Endothelial cell of umbilical vein (primary cell): ENCODE data around the gene CRELD2. TPM values are rescaled to one million over a fixed set of nuclear protein-coding genes. Genes with fewer than 3 reads are reported as not detected.

Source experiments
- BruUV-seq: library from RNA; stranded (reverse); fragments of 400-500 nt; replicated peaks from 2 replicates; lab custom pipeline; 2021; lab: Mats Ljungman, UMichigan
- CTCF ChIA-PET: fragments of 300-600, 350-600 bp; sonication (Branson Sonifier 250); formaldehyde crosslinking; loops from one replicate; lab custom pipeline; 2021; ENCODE audit warnings: antibody characterized with exemption, inconsistent platforms; lab: Charles Lee
- POLR2A ChIA-PET: fragments of 300-600, 350-600 bp; sonication (Branson Sonifier 250); formaldehyde crosslinking; loops from one replicate; lab custom pipeline; 2021; ENCODE audit warnings: antibody characterized with exemption, inconsistent platforms; lab: Charles Lee
- DNase-seq: peaks from one replicate; pipeline ENCODE4 v3.0.0-alpha.2; 2011; ENCODE audit warnings: low read depth, low spot score
- FAIRE-seq: peaks from 2 replicates; lab custom pipeline; 2011; peaks lifted over from hg19 to GRCh38; lab: Jason Lieb, UNC
- H2AFZ ChIP-seq: 2 replicates; pipeline ENCODE4 v1.6.0; 2012; ENCODE audit warnings: low read depth, low read length, control low read depth, inconsistent platforms
- H3K27ac ChIP-seq: 2 replicates; pipeline ENCODE4 v1.5.1; 2011; ENCODE audit warnings: low read depth, mild to moderate bottlenecking, control low read depth, low read length, moderate library complexity; ENCODE audit not compliant: insufficient read depth
- H3K27me3 ChIP-seq, 2 experiments: 2 replicates each; pipeline versions ENCODE4 v1.6.0 to v1.6.1; 2011; ENCODE audit warnings: low read length in 2 of 2, mixed read lengths in 1 of 2; ENCODE audit not compliant: control insufficient read depth in 2 of 2, insufficient read depth in 2 of 2
- H3K36me3 ChIP-seq, 2 experiments: 2 replicates in 1 of 2; 3 replicates in 1 of 2; pipeline ENCODE4 v1.5.1; 2011; ENCODE audit warnings: low read length in 2 of 2, mild to moderate bottlenecking in 1 of 2, moderate library complexity in 1 of 2; ENCODE audit not compliant: control insufficient read depth in 2 of 2, insufficient read depth in 2 of 2; ENCODE audit errors: extremely low read depth in 1 of 2
- H3K4me1 ChIP-seq: 3 replicates; pipeline ENCODE4 v1.5.1; 2011; ENCODE audit warnings: mild to moderate bottlenecking, low read length; ENCODE audit not compliant: control insufficient read depth, insufficient read depth; ENCODE audit errors: extremely low read depth
- H3K4me2 ChIP-seq: 2 replicates; pipeline ENCODE4 v1.6.1; 2011; ENCODE audit warnings: low read length, control low read depth, mixed read lengths; ENCODE audit not compliant: insufficient read depth
- H3K4me3 ChIP-seq, 3 experiments: fragments of 200-600 bp in 1 of 3; sonication (generic), shearing (Covaris generic) in 1 of 3; replicated peaks in 1 of 3; 2 replicates each; pipeline ENCODE4 v1.5.1; 2011 to 2016; ENCODE audit warnings: control low read depth in 3 of 3, low read length in 3 of 3, mild to moderate bottlenecking in 2 of 3, inconsistent platforms in 1 of 3, low read depth in 1 of 3, moderate library complexity in 1 of 3; ENCODE audit not compliant: insufficient read depth in 1 of 3
- H3K79me2 ChIP-seq: 2 replicates; pipeline ENCODE4 v1.6.0; 2012; ENCODE audit warnings: low read length, inconsistent platforms; ENCODE audit not compliant: control insufficient read depth, insufficient read depth
- H3K9ac ChIP-seq: replicated peaks from 2 replicates; pipeline ENCODE3; 2011; ENCODE audit warnings: low read length, control low read depth; ENCODE audit not compliant: insufficient read depth; ENCODE audit errors: extremely low read depth
- H3K9me1 ChIP-seq: replicated peaks from 3 replicates; pipeline ENCODE4 v1.6.0; 2011; ENCODE audit warnings: mild to moderate bottlenecking, low read length; ENCODE audit not compliant: control insufficient read depth, insufficient read depth; ENCODE audit errors: extremely low read depth
- H3K9me3 ChIP-seq: replicated peaks from 2 replicates; pipeline ENCODE4 v1.5.1; 2012; ENCODE audit warnings: low read length, inconsistent platforms; ENCODE audit not compliant: control insufficient read depth, insufficient read depth
- H4K20me1 ChIP-seq: replicated peaks from 2 replicates; pipeline ENCODE3; 2011; ENCODE audit warnings: mild to moderate bottlenecking, low read length; ENCODE audit not compliant: control insufficient read depth, insufficient read depth; ENCODE audit errors: extremely low read depth
- CTCF ChIP-seq, 2 donors: IDR thresholded peaks; 1 replicate in 1 of 2; 2 replicates in 1 of 2; pipeline ENCODE4 v1.5.1; 2011; ENCODE audit warnings: low read length in 2 of 2, mild to moderate bottlenecking in 2 of 2, moderate library complexity in 2 of 2, control low read depth in 1 of 2, inconsistent platforms in 1 of 2, low read depth in 1 of 2; ENCODE audit not compliant: insufficient read depth in 1 of 2; ENCODE audit errors: extremely low read depth in 1 of 2
- GATA2 ChIP-seq: IDR thresholded peaks from 2 replicates; pipeline ENCODE4 v1.7.0; 2011; ENCODE audit warnings: low read depth, mild to moderate bottlenecking, moderate library complexity, mixed read lengths, low read length; ENCODE audit not compliant: insufficient read length, insufficient read depth
- dilution Hi-C: fragments of 300-500 bp; cut with MboI; formaldehyde crosslinking; loops from one replicate; pipeline ENCODE4 v1.15.0; 2019; ENCODE audit warnings: low sequenced_read_pairs; ENCODE audit not compliant: extremely low pct_ligation_motif_present
- intact Hi-C: fragments of 100-400 bp; cut with micrococcal nuclease; formaldehyde crosslinking; loops from one replicate; pipeline ENCODE4 v1.10.0; 2022
- polyA plus RNA-seq, 4 experiments: library from polyadenylated mRNA; depleted of rRNA in 3 of 4; stranded (reverse) in 3 of 4; unstranded in 1 of 4; fragments of >200 nt; gene quantifications; 2 replicates each; pipeline versions ENCODE4 v1.2.1 to v1.2.3, GENCODE V29; 2011 to 2012; ENCODE audit warnings: missing spikeins in 1 of 4
- total RNA-seq: library from RNA; stranded (reverse); gene quantifications from 2 replicates; pipeline ENCODE4 v1.2.3, GENCODE V29; 2021

Gene CRELD2
- total and polyA plus RNA-seq, 2 donors (not counting 3 experiments of a cell fraction or from before 2014, with no cell fraction given), result 71.0 to 86.3 TPM

DNA sequence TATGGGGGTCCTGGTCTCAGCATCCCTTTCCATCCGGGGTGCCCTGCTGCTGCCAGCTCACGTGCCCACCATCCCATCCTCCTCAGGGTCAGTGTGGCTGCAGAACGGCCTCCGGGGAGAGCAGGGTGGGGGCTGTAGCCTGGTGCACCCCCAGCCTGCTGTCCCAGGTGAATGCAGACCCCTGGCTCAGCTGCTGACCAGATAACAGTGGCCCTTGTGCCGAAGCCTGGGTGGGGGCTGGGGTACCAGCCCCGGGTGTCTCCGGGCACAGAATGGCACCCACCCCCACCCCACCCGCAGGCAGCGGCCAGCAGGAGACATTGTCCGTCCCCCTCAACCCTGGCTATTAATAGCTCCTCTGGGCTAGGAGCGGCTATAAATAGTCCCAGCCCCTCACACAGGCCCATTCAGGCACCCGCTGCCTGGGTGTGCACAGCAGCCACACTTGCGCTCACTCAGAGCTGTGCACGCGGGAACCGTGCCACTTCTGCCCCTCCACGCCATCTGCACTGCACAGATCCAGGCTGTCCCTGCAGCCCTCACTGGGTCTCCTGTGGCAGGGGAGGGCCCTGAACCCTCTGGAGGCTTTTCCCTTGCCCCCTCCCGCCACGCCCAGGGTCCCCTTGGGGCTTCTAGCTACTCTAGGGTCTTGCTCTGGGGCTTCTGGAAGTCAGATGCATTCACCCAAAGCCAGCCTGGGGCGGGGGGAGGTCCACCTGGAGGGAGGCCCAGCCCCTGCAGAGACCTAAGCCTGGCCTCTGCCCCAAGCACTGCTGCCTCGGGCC lies 18.7 kb downstream of the CRELD2 start:
- no peaks in the 10 kb centered on the region for H3K79me2 ChIP-seq
- FAIRE-seq, result peak; percentile 62
- no peak overlapping the region for H3K4me2 ChIP-seq
- H3K4me1 ChIP-seq, result peaks cover 50% of the 10 kb centered on the region
- no peaks in the 10 kb centered on the region for H3K27me3 ChIP-seq
- TF ChIP-seq CTCF (IDR thresholded peaks at IDR 0.05; ENCODE audit: extremely low read depth in 1 of 2, insufficient read depth in 1 of 2, low read depth in 1 of 2, low read length in 2 of 2) (no peak), GATA2 (no peak)
- H3K4me3 ChIP-seq, result no peak overlapping the region
- H3K9ac ChIP-seq, result peak overlapping the region; percentile 71
- dilution Hi-C loops (no loop called here), intact Hi-C loops (loop anchor here (1.0 kb wide), 1 partner anchor 23 kb away; the partner anchor contains the start of gene PIM3)
- no peaks in the 10 kb centered on the region for H3K9me1 ChIP-seq
- POLR2A ChIA-PET, result interaction anchor here (0.6 to 1.8 kb wide), 6 partner anchors 13 to 30 kb away, joined by 3 to 14 read pairs (median 4); partner anchors contain the start of gene PIM3
- peak; percentile 60 for DNase-seq
- H3K27ac ChIP-seq, result peak overlapping the region; percentile 85
- CTCF ChIA-PET, result interaction anchor here (0.9 to 4.3 kb wide), 4 partner anchors 23 to 94 kb away, joined by 3 to 34 read pairs (median 3); no protein-coding TSS in a partner anchor
- H3K9me3 ChIP-seq, result no peaks in the 10 kb centered on the region
- BruUV-seq, result TSS peak; percentile 89
- no peak overlapping the region for H2AFZ ChIP-seq
- no peaks in the 10 kb centered on the region for H4K20me1 ChIP-seq
- H3K36me3 ChIP-seq, result no peaks in the 10 kb centered on the region
